ENCODE data around the gene TSGA10.

Gene TSGA10

GRCh38 chr2:98985905-98986666, 168.7 kb downstream of the TSGA10 start:
- no peak for TF ChIP-seq CTCF (IDR thresholded peaks at IDR 0.05; ENCODE audit: low read depth, low read length, missing control alignments)
- in situ Hi-C loops (cut with HindIII; ENCODE audit: low sequenced_read_pairs), result no loop called here
- H3K4me3 ChIP-seq (ENCODE audit: low read depth, low read length), result no peak overlapping the region
- no peak for DNase-seq (ENCODE audit: low read depth)

- no peak for TF ChIP-seq CTCF (IDR thresholded peaks at IDR 0.05; ENCODE audit: low read depth, low read length, missing control alignments)
- no peak for DNase-seq (ENCODE audit: low read depth)
- in situ Hi-C loops (cut with HindIII; ENCODE audit: low sequenced_read_pairs), result no loop called here
- no peak overlapping the region for H3K4me3 ChIP-seq (ENCODE audit: low read depth, low read length)
Measured at GRCh38 chr2:98975611-98976010, 179.1 kb downstream of the TSGA10 start.

GRCh38 chr2:98972582-98973167, 182.1 kb downstream of the TSGA10 start:
- no peak for DNase-seq (ENCODE audit: low read depth)
- H3K4me3 ChIP-seq (ENCODE audit: low read depth, low read length), result no peak overlapping the region
- in situ Hi-C loops (cut with HindIII; ENCODE audit: low sequenced_read_pairs), result no loop called here
- no peak for TF ChIP-seq CTCF (IDR thresholded peaks at IDR 0.05; ENCODE audit: low read depth, low read length, missing control alignments)

GRCh38 chr2:98959810-98960507, 194.8 kb downstream of the TSGA10 start:
- no peak overlapping the region for H3K4me3 ChIP-seq (ENCODE audit: low read depth, low read length)
- DNase-seq (ENCODE audit: low read depth), result no peak
- in situ Hi-C loops (cut with HindIII; ENCODE audit: low sequenced_read_pairs), result no loop called here
- TF ChIP-seq CTCF (IDR thresholded peaks at IDR 0.05; ENCODE audit: low read depth, low read length, missing control alignments), result no peak

GRCh38 chr2:98952966-98953365, 201.8 kb downstream of the TSGA10 start:
- TF ChIP-seq CTCF (IDR thresholded peaks at IDR 0.05; ENCODE audit: low read depth, low read length, missing control alignments), result no peak
- no peak overlapping the region for H3K4me3 ChIP-seq (ENCODE audit: low read depth, low read length)
- DNase-seq (ENCODE audit: low read depth), result no peak
- in situ Hi-C loops (cut with HindIII; ENCODE audit: low sequenced_read_pairs), result no loop called here

DNA sequence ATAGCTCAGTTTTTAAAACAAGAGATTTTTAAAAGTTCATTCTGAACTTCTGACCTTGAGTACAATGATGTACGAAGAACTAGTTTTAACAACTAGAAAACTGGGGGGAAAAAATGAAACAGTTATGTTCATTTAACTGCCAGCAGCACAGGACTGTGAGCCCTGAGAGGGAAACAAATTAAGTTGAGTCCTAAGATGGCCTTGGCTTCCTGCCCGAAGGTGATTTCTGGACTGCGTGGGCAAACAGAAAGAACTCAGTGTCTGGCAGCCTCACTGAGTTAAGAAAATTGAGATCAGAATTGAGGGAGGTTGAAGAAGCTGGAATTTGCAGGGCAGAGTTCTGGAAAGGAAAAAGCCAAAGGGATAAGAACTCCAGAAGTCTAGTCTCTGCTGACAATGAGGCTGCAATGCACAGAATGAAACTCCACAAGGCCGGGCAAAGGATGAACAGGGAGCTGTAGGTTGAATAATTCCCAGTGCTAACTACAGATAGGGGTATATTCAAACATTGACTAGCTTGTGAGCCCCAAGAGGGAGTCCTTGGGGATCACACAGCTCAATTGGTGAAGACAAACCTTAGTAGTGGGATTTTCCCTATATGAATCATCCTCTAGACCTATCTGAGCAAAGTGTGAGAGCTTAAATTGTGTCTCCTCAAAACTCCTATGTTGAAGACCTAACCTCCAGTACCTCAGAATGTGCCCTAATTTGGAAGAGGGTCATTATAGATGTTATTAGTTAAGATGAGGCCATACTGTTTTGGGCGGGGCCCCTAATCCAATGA, 205.6 kb downstream of the TSGA10 start:
- in situ Hi-C loops (cut with HindIII; ENCODE audit: low sequenced_read_pairs), result no loop called here
- DNase-seq (ENCODE audit: low read depth), result no peak
- H3K4me3 ChIP-seq (ENCODE audit: low read depth, low read length), result no peak overlapping the region
- no peak for TF ChIP-seq CTCF (IDR thresholded peaks at IDR 0.05; ENCODE audit: low read depth, low read length, missing control alignments)

All from astrocyte of the cerebellum (primary cell).